Heart right ventricle (tissue), 16 donors: ENCODE measurements around the gene MAP3K2. TPM values are rescaled to one million over a fixed set of nuclear protein-coding genes. Genes with fewer than 3 reads are reported as not detected.

Experiments used
- ATAC-seq, 8 donors: fragments of 200-7000 bp; cut with Tn5 transposase; one replicate each; pipeline ENCODE4 v1.9.1; 2020; ENCODE audit warnings: mild to moderate bottlenecking in 8 of 8, moderate library complexity in 8 of 8, moderate number of reproducible peaks in 1 of 8
- DNase-seq, 2 donors: peaks; one replicate each; pipeline ENCODE4 v3.0.0-alpha.2; 2020
- H3K27ac ChIP-seq, 10 donors: fragments of 200-600 bp; sonication (generic) in 2 of 10; one replicate each; pipeline versions ENCODE4 v1.5.0 to v1.8.0; 2020 to 2022; ENCODE audit warnings: mild to moderate bottlenecking in 3 of 10
- H3K27me3 ChIP-seq, 7 donors: fragments of 200-600 bp; one replicate each; pipeline ENCODE4 v1.8.0; 2021 to 2022; ENCODE audit warnings: mild to moderate bottlenecking in 2 of 7
- H3K36me3 ChIP-seq, 9 donors: fragments of 200-600 bp; sonication (generic) in 1 of 9; one replicate each; pipeline versions ENCODE4 v1.5.0 to v1.8.0; 2020 to 2022; ENCODE audit warnings: mild to moderate bottlenecking in 2 of 9
- H3K4me1 ChIP-seq, 9 donors: fragments of 200-600 bp; sonication (generic) in 1 of 9; one replicate each; pipeline versions ENCODE4 v1.5.0 to v1.8.0; 2020 to 2022; ENCODE audit warnings: mild to moderate bottlenecking in 4 of 9
- H3K4me3 ChIP-seq, 10 donors: fragments of 200-600 bp; sonication (generic) in 2 of 10; one replicate each; pipeline versions ENCODE4 v1.5.0 to v1.8.0; 2020 to 2022; ENCODE audit warnings: mild to moderate bottlenecking in 7 of 10, moderate library complexity in 2 of 10
- H3K9me3 ChIP-seq, 11 donors: fragments of 200-600 bp in 10 of 11; sonication (generic) in 2 of 11; one replicate each; pipeline versions ENCODE4 v1.5.0 to v1.8.0; 2013 to 2022; ENCODE audit warnings: mild to moderate bottlenecking in 2 of 11, control low read depth in 1 of 11, moderate library complexity in 1 of 11
- CTCF ChIP-seq, 9 donors: fragments of 200-600 bp; sonication (generic) in 2 of 9; IDR thresholded peaks; one replicate each; pipeline versions ENCODE4 v1.5.0 to v1.8.0; 2021 to 2022; ENCODE audit warnings: antibody characterized with exemption in 9 of 9, mild to moderate bottlenecking in 5 of 9, moderate library complexity in 1 of 9
- WGBS, 2 donors: extraction: QIAGEN DNeasy Blood & Tissue Kit; methylation state at CpG; one replicate each; pipeline ENCODE4 v1.1.7; 2013; ENCODE audit warnings: inconsistent platforms in 1 of 2; 5-methylcytosine and 5-hydroxymethylcytosine counted together
- intact Hi-C, 10 donors: fragments of 100-400 bp; cut with DNase I; formaldehyde crosslinking; loops; one replicate each; pipeline versions ENCODE4 v1.11.1 to v1.14.2; 2022
- polyA plus RNA-seq, 2 donors: library from polyadenylated mRNA; stranded (reverse); fragments of 200-250 nt; gene quantifications; one replicate each; pipeline ENCODE4 v1.2.3, GENCODE V29; 2013
- total RNA-seq, 10 donors: library from RNA; stranded (reverse); fragmentation: NEBNext Ultra II Directional in 3 of 10; extraction: Animal tissue kit (Norgen Biotek cat#: 25700) in 3 of 10; gene quantifications; one replicate each; pipeline versions ENCODE4 v1.2.1 to v1.2.4, GENCODE V29; 2021 to 2023
- donor health status: Arrhythmogenic right ventricular cardiomyopathy.
- donor health status: ischemic (EF 13 %, LVEDD 7.1; RV severe dilation, severe dysfunction).
- donor health status: healthy with polysubstance abuse.
- donor health status: DM: no; HTN: yes; CAD: no.
- donor health status: DM: no; HTN: no; CAD: no.
- donor health status: ischemic (EF 25% LVEDD 6.9; RV normal size, moderate dysfunction).
- donor health status: ischemic (EF 25% LVEDD 5.7; RV mildly dilated, moderate dysfunction).
- donor health status: healthy.
- donor health status: DM: yes; HTN: yes; CAD: no.
- donor health status: Ischemic cardiomyopathy.
- donor health status: ischemic (EF 35%, LVEDD 5.7; RV mildly dilated, moderate dysfunction).
- donor health status: nonischemic (EF 11% LVEDD 7.7; RV severe dilation, severe dysfunction).
- donor health status: DM: yes; HTN: yes; CAD: no.
- donor health status: PGD.
- donor health status: ischemic (EF 29% LVEDD 5.4; RV normal size, mild dysfunction).
- donor health status: nonischemic (EF 23%, LVEDD 6.1; RV moderate dilation, normal function).

Gene MAP3K2
- total and polyA plus RNA-seq, 12 donors: 2.9 to 30.9 (median 25.2) TPM

- ATAC-seq (no peak), DNase-seq (no peak)
- intact Hi-C loops: no loop called here
- no peaks in the 10 kb centered on the region for H3K27me3 ChIP-seq
- H3K9me3 ChIP-seq: no peaks in the 10 kb centered on the region
- no peak overlapping the region for H3K27ac ChIP-seq
- no peak overlapping the region for H3K4me3 ChIP-seq
- no peak for TF ChIP-seq CTCF (IDR thresholded peaks at IDR 0.05)
- no peaks in the 10 kb centered on the region for H3K4me1 ChIP-seq
- peaks cover 0 to 92% (median 33%) of the 10 kb centered on the region in 9 donors for H3K36me3 ChIP-seq
- 86 to 89% methylated on average over 8 of the region's 8 CpGs for WGBS, 2 donors
Observed at GRCh38 chr2:127261804-127262406, 125.9 kb downstream of the MAP3K2 start.

GRCh38 chr2:127259355-127259754 is 128.4 kb downstream of the MAP3K2 start:
- WGBS, 2 donors: 94 to 98% methylated on average over 5 of the region's 5 CpGs
- no peak overlapping the region for H3K4me3 ChIP-seq
- no peaks in the 10 kb centered on the region for H3K9me3 ChIP-seq
- H3K36me3 ChIP-seq: peaks cover 0 to 83% (median 33%) of the 10 kb centered on the region in 9 donors
- ATAC-seq: no peak
- no peaks in the 10 kb centered on the region for H3K27me3 ChIP-seq
- intact Hi-C loops: no loop called here
- DNase-seq: no peak
- H3K4me1 ChIP-seq: no peaks in the 10 kb centered on the region
- no peak for TF ChIP-seq CTCF (IDR thresholded peaks at IDR 0.05)
- H3K27ac ChIP-seq: no peak overlapping the region

- ATAC-seq (no peak), DNase-seq (no peak)
- intact Hi-C loops: no loop called here
- Histone ChIP-seq H3K27ac (no peak overlapping the region), H3K4me1 (no peaks in the 10 kb centered on the region), H3K4me3 (no peak overlapping the region), H3K27me3 (no peaks in the 10 kb centered on the region), H3K36me3 (peaks cover 0 to 63% (median 33%) of the 10 kb centered on the region in 9 donors), H3K9me3 (no peaks in the 10 kb centered on the region)
- no peak for TF ChIP-seq CTCF (IDR thresholded peaks at IDR 0.05)
- 79 to 86% methylated on average over 8 of the region's 8 CpGs for WGBS, 2 donors
Observed at GRCh38 chr2:127256866-127257265, 130.9 kb downstream of the MAP3K2 start.

GRCh38 chr2:127256381-127256780 is 131.4 kb downstream of the MAP3K2 start:
- DNase-seq: no peak
- Histone ChIP-seq H3K27me3 (no peaks in the 10 kb centered on the region), H3K36me3 (peaks cover 0 to 58% (median 32%) of the 10 kb centered on the region in 9 donors), H3K27ac (no peak overlapping the region), H3K4me3 (no peak overlapping the region), H3K4me1 (no peaks in the 10 kb centered on the region), H3K9me3 (no peaks in the 10 kb centered on the region)
- no peak for TF ChIP-seq CTCF (IDR thresholded peaks at IDR 0.05)
- peak in 1 of 8 donors; percentile 27 for ATAC-seq
- intact Hi-C loops: no loop called here
- WGBS, 2 donors: 85 to 89% methylated on average over 3 of the region's 3 CpGs
